PC-9 (cell line): ENCODE data around the gene ARID5B. TPM values are rescaled to one million over a fixed set of nuclear protein-coding genes. Genes with fewer than 3 reads are reported as not detected.
A peak's percentile ranks its signal among the peaks of the same experiment; 100 is the strongest.

ENCODE experiments used
- BruUV-seq: library from RNA; stranded (reverse); fragments of 400-500 nt; replicated peaks from 2 replicates; lab custom pipeline; 2021; lab: Mats Ljungman, UMichigan
- CTCF ChIA-PET: fragments of 300-600 bp; sonication (Branson Sonifier 250); formaldehyde crosslinking; loops from one replicate; lab custom pipeline; 2022; ENCODE audit warnings: antibody characterized with exemption; lab: Charles Lee
- POLR2A ChIA-PET: fragments of 300-600 bp; sonication (Branson Sonifier 250); formaldehyde crosslinking; loops from one replicate; lab custom pipeline; 2022; ENCODE audit warnings: antibody characterized with exemption; ENCODE audit not compliant: unreplicated experiment; lab: Charles Lee
- DNase-seq, 2 experiments: peaks; one replicate each; pipeline versions ENCODE4 v3.0.0 to v3.0.0-alpha.2; 2015 to 2022; ENCODE audit warnings: mixed read lengths in 1 of 2
- H2AFZ ChIP-seq: fragments of 200-600 bp; sonication (generic); 2 replicates; pipeline ENCODE4 v1.8.1; 2017; ENCODE audit warnings: antibody characterized with exemption
- H3F3A ChIP-seq: fragments of 200-600 bp; sonication (generic); 2 replicates; pipeline ENCODE4 v1.8.1; 2017; ENCODE audit warnings: antibody characterized with exemption, mild to moderate bottlenecking, low read depth; ENCODE audit not compliant: insufficient read depth
- H3K27ac ChIP-seq: fragments of 200-600 bp; sonication (generic); 2 replicates; pipeline ENCODE4 v1.6.1; 2016; ENCODE audit warnings: mixed run types
- H3K27me3 ChIP-seq: fragments of 200-600 bp; sonication (generic); 2 replicates; pipeline ENCODE4 v1.6.1; 2016; ENCODE audit warnings: low read depth, mixed run types; ENCODE audit not compliant: insufficient read depth
- H3K36me3 ChIP-seq: fragments of 200-600 bp; sonication (generic); 2 replicates; pipeline ENCODE4 v1.6.1; 2016; ENCODE audit warnings: low read depth, mixed run types
- H3K4me1 ChIP-seq: fragments of 200-600 bp; sonication (generic); replicated peaks from 2 replicates; pipeline ENCODE4 v1.6.1; 2016; ENCODE audit warnings: mixed run types; ENCODE audit not compliant: insufficient read depth
- H3K4me2 ChIP-seq: fragments of 200-600 bp; sonication (generic); 2 replicates; pipeline ENCODE4 v1.6.1; 2017; ENCODE audit warnings: mixed run types
- H3K4me3 ChIP-seq: fragments of 200-600 bp; sonication (generic); 2 replicates; pipeline ENCODE4 v1.6.1; 2016; ENCODE audit warnings: mixed run types
- H3K79me2 ChIP-seq: fragments of 200-600 bp; sonication (generic); 2 replicates; pipeline ENCODE4 v1.6.1; 2017; ENCODE audit warnings: low read depth, mixed run types
- H3K9me2 ChIP-seq: fragments of 200-600 bp; sonication (generic); 2 replicates; pipeline ENCODE4 v1.8.1; 2017; ENCODE audit warnings: mild to moderate bottlenecking; ENCODE audit not compliant: insufficient read depth
- H3K9me3 ChIP-seq: fragments of 200-600 bp; sonication (generic); 2 replicates; pipeline ENCODE4 v1.8.1; 2016; ENCODE audit warnings: low read depth; ENCODE audit not compliant: insufficient read depth
- H4K20me1 ChIP-seq: fragments of 200-600 bp; sonication (generic); 2 replicates; pipeline ENCODE4 v1.8.1; 2017; ENCODE audit not compliant: insufficient read depth
- EZH2 ChIP-seq: fragments of 200-600 bp; sonication (generic); IDR thresholded peaks from 2 replicates; pipeline ENCODE4 v1.8.0; 2017; ENCODE audit warnings: antibody characterized with exemption, low read depth
- intact Hi-C: fragments of 100-400 bp; cut with micrococcal nuclease; formaldehyde crosslinking; loops from one replicate; pipeline ENCODE4 v1.10.0; 2022; ENCODE audit not compliant: unreplicated experiment
- total RNA-seq: library from RNA; stranded (reverse); gene quantifications from 2 replicates; pipeline ENCODE4 v1.2.3, GENCODE V29; 2021
- TF ChIP-seq, protein P1 (sequence below): fragments of 200-600 bp; sonication (generic); conservative IDR thresholded peaks from 2 replicates; pipeline ENCODE4 v1.6.1; 2017; ENCODE audit warnings: mixed run types, antibody characterized with exemption, mild to moderate bottlenecking, moderate library complexity

ARID5B gene
- total RNA-seq, 1 experiment from 2014 or later, result 7.4 TPM

DNA sequence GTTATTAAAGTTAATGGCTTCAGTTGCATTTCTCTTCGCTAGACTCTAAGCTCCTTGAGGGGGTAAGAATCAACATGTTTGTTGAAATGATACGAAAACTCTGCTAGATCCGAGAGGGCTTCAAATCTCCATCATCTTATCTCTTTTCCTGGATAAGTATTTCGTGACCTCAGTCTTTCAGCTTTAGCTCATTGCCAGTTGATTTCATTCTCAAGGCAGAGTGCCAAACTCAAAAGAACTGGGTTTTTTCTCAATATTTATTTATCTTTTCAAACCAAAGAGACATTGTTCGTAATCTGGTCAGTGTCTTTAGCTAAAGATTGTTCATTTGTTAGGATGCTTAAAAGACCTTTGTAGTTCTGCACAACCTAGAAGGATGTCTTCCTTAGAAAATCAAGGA lies 108.9 kb downstream of the ARID5B start:
- Histone ChIP-seq H3K4me2 (no peak overlapping the region), H3K36me3 (no peaks in the 10 kb centered on the region), H4K20me1 (no peaks in the 10 kb centered on the region), H3K27me3 (no peaks in the 10 kb centered on the region), H3F3A (no peaks in the 10 kb centered on the region), H3K4me1 (peaks cover 14% of the 10 kb centered on the region), H3K9me2 (no peaks in the 10 kb centered on the region), H3K79me2 (no peaks in the 10 kb centered on the region), H3K9me3 (no peaks in the 10 kb centered on the region), H3K4me3 (no peak overlapping the region), H3K27ac (no peak overlapping the region), H2AFZ (no peak overlapping the region)
- intact Hi-C loops, result no loop called here
- POLR2A ChIA-PET, result no interaction called here
- no TSS peak for BruUV-seq
- CTCF ChIA-PET, result interaction anchor here (0.5 kb wide), 1 partner anchor 27 kb away, joined by 3 read pairs; no protein-coding TSS in a partner anchor
- TF ChIP-seq, protein P1, sequence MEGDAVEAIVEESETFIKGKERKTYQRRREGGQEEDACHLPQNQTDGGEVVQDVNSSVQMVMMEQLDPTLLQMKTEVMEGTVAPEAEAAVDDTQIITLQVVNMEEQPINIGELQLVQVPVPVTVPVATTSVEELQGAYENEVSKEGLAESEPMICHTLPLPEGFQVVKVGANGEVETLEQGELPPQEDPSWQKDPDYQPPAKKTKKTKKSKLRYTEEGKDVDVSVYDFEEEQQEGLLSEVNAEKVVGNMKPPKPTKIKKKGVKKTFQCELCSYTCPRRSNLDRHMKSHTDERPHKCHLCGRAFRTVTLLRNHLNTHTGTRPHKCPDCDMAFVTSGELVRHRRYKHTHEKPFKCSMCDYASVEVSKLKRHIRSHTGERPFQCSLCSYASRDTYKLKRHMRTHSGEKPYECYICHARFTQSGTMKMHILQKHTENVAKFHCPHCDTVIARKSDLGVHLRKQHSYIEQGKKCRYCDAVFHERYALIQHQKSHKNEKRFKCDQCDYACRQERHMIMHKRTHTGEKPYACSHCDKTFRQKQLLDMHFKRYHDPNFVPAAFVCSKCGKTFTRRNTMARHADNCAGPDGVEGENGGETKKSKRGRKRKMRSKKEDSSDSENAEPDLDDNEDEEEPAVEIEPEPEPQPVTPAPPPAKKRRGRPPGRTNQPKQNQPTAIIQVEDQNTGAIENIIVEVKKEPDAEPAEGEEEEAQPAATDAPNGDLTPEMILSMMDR, result no peak
- no peak for TF ChIP-seq EZH2
- DNase-seq, result no peak

DNA sequence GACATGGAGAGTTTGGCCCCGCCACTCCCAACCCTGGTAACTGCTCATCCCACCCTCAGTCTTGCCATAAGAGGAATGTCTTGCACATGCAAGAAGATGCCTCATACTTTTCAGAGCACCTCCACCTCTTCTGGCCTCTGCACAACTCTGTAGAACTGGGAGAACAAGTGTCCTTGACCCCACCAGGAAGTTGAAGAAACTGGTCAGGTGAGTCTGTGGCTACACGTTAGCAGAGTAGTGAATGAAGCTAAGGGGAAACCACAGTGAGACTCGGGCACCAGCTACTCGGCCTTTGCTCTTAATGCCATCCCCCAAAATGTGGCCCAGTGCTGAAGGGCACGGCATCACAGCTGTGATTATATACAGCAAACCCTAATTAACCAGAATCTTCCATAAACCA lies 110.1 kb downstream of the ARID5B start:
- no peaks in the 10 kb centered on the region for H3K9me3 ChIP-seq
- no peaks in the 10 kb centered on the region for H3K79me2 ChIP-seq
- H3K4me3 ChIP-seq, result no peak overlapping the region
- ChIA-PET CTCF (interaction anchor here (0.7 kb wide), 1 partner anchor 25 kb away, joined by 3 read pairs; no protein-coding TSS in a partner anchor), POLR2A (no interaction called here)
- H3K4me2 ChIP-seq, result peak overlapping the region; percentile 46
- no peaks in the 10 kb centered on the region for H4K20me1 ChIP-seq
- H3K9me2 ChIP-seq, result no peaks in the 10 kb centered on the region
- H3K36me3 ChIP-seq, result no peaks in the 10 kb centered on the region
- H3F3A ChIP-seq, result no peaks in the 10 kb centered on the region
- H2AFZ ChIP-seq, result no peak overlapping the region
- intact Hi-C loops, result no loop called here
- no peaks in the 10 kb centered on the region for H3K27me3 ChIP-seq
- TF ChIP-seq, protein P1, result no peak
- peaks cover 14% of the 10 kb centered on the region for H3K4me1 ChIP-seq
- BruUV-seq, result no TSS peak
- no peak overlapping the region for H3K27ac ChIP-seq
- DNase-seq, result peak; percentile 46 to 76

DNA sequence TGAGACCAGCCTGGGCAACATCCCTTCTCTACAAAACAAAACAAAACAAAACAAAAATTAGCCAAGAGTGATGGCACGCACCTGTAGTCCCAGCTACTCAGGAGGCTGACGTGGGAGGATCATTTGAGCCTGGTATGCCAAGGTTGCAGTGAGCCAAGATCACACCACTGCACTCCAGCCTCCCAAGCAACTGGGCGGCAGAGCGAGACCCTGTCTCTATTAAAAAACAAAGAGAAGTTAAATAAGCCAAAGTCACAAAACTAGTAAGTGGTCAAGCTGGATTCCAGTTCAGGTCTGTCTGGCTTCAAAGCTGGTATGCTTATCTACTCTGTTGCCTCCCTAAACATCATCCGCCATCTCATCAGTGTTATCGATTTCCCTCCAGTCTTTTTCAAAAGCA lies 110.8 kb downstream of the ARID5B start:
- H3K27me3 ChIP-seq, result no peaks in the 10 kb centered on the region
- no peak for DNase-seq
- no peaks in the 10 kb centered on the region for H3K36me3 ChIP-seq
- intact Hi-C loops, result no loop called here
- H4K20me1 ChIP-seq, result no peaks in the 10 kb centered on the region
- peaks cover 14% of the 10 kb centered on the region for H3K4me1 ChIP-seq
- no peak overlapping the region for H2AFZ ChIP-seq
- ChIA-PET POLR2A (no interaction called here), CTCF (interaction anchor here (0.7 kb wide), 1 partner anchor 24 kb away, joined by 3 read pairs; no protein-coding TSS in a partner anchor)
- H3K79me2 ChIP-seq, result no peaks in the 10 kb centered on the region
- no peak overlapping the region for H3K4me3 ChIP-seq
- no TSS peak for BruUV-seq
- H3K4me2 ChIP-seq, result 0 out of 2 replicates have a peak overlapping the region, but pooled peaks have one; percentile 46
- H3K9me3 ChIP-seq, result no peaks in the 10 kb centered on the region
- TF ChIP-seq, protein P1, result no peak
- no peak for TF ChIP-seq EZH2
- H3K27ac ChIP-seq, result no peak overlapping the region
- H3K9me2 ChIP-seq, result no peaks in the 10 kb centered on the region
- no peaks in the 10 kb centered on the region for H3F3A ChIP-seq
